HG03060 (cell line): ENCODE measurements around the gene KCNAB1.

Experiments used
- ATAC-seq: cut with Tn5 transposase; IDR thresholded peaks from one replicate; pipeline ENCODE4 v1.9.1; 2021; ENCODE audit warnings: low read depth, moderate number of reproducible peaks; ENCODE audit not compliant: unreplicated experiment

The KCNAB1 gene

GRCh38 chr3:156577736-156578135, 457.4 kb downstream of the KCNAB1 start:
- ATAC-seq = no peak

GRCh38 chr3:156579427-156579851, 459.1 kb downstream of the KCNAB1 start:
- no peak for ATAC-seq

GRCh38 chr3:156581033-156581432, 460.7 kb downstream of the KCNAB1 start:
- ATAC-seq = no peak

- no peak for ATAC-seq
Observed at GRCh38 chr3:156581954-156582353, 461.6 kb downstream of the KCNAB1 start.

GRCh38 chr3:156582532-156583183, 462.3 kb downstream of the KCNAB1 start:
- ATAC-seq = no peak

- ATAC-seq = no peak
Observed at GRCh38 chr3:156583469-156583868, 463.1 kb downstream of the KCNAB1 start.

- no peak for ATAC-seq
Observed at GRCh38 chr3:156586905-156587759, 466.8 kb downstream of the KCNAB1 start.

- ATAC-seq = no peak
Observed at GRCh38 chr3:156587760-156588069, 467.3 kb downstream of the KCNAB1 start.
